Stimulated activated CD4-positive, alpha-beta T cell treated with anti-CD3 and anti-CD28 coated beads, Interleukin-2, amount 100 ng/mL, for 48 hours (primary cell): ENCODE results near the gene FOXB1.
A peak's percentile ranks its signal among the peaks of the same experiment; 100 is the strongest.

Experiments used
- DNase-seq, 2 donors: peaks; one replicate each; pipeline ENCODE4 v3.0.0-alpha.2; 2020

Gene FOXB1

GRCh38 chr15:60021589-60022378 lies 17.7 kb downstream of the FOXB1 start:
- no peak for DNase-seq

GRCh38 chr15:60022379-60022741 lies 18.2 kb downstream of the FOXB1 start:
- DNase-seq: no peak

GRCh38 chr15:60026555-60026954 lies 22.4 kb downstream of the FOXB1 start:
- no peak for DNase-seq

GRCh38 chr15:60035344-60035743 lies 31.2 kb downstream of the FOXB1 start:
- no peak for DNase-seq

- DNase-seq: no peak
These were observed 35.2 kb downstream of the FOXB1 start for GRCh38 chr15:60039316-60039715.

GRCh38 chr15:60043744-60044435 lies 39.8 kb downstream of the FOXB1 start:
- DNase-seq: no peak

- DNase-seq: peak in 1 of 2 donors; percentile 11
These were observed 40.6 kb downstream of the FOXB1 start for GRCh38 chr15:60044636-60045270.

- DNase-seq: no peak
These were observed 43.6 kb downstream of the FOXB1 start for GRCh38 chr15:60047701-60048100.

- DNase-seq: no peak
These were observed 45.8 kb downstream of the FOXB1 start for GRCh38 chr15:60049948-60050347.

GRCh38 chr15:60052796-60053195 lies 48.7 kb downstream of the FOXB1 start:
- no peak for DNase-seq

GRCh38 chr15:60054472-60054871 lies 50.4 kb downstream of the FOXB1 start:
- DNase-seq: no peak
